NCI-H146 treated with DMSO at 0.1 percent for 48 hours (cell line): ENCODE data around the gene KCNE3.
"Not testable (repeated sequence)": the region's sequence is repeated elsewhere in the genome, so short reads cannot be mapped to it uniquely, and the experiment has no call there.

ENCODE experiments used
- DNase-seq: peaks from one replicate; lab custom pipeline; 2025; ENCODE audit not compliant: unreplicated experiment; lab: John Stamatoyannopoulos, UW

Gene KCNE3

DNA sequence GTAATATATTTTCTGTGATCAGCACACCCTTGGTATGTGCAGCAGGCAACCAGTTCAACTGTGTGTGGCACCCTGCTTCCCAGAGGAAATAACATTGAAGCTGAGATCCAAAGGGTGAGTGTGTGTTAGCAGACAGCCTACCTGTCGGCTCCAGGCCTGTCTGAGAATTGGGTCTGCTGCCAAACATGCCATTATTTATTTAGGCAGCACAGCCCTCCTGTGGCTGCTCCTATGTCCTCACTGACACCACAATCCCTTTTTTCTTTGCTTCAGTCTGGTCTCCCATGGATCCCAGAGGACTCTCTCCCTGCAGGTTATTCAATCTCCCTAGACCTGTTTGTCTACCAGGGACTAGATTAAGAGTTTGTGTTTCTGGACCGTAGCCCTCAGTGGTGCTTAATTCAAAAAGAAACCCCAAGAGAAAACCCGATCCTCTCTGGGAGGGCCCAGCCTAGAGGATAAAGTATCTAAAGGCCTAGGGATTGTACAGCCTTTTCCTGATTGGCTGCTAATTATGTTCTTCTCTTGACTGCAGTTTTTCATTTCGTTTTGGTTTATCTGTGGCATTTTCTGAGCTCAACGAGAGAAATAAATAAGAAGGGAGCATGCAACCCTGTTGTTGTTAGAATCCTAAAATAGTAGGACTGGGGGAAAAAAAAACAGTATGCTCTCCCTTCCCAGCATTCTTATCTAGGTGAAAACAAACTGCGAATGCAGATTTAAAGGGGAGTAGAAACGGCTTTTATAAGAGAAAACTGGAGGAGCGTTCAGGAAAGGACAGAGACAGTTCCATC is 24.1 kb downstream of the KCNE3 start:
- peak; percentile 75 for DNase-seq

GRCh38 chr11:74442636-74443035 is 24.7 kb downstream of the KCNE3 start:
- no peak for DNase-seq

DNA sequence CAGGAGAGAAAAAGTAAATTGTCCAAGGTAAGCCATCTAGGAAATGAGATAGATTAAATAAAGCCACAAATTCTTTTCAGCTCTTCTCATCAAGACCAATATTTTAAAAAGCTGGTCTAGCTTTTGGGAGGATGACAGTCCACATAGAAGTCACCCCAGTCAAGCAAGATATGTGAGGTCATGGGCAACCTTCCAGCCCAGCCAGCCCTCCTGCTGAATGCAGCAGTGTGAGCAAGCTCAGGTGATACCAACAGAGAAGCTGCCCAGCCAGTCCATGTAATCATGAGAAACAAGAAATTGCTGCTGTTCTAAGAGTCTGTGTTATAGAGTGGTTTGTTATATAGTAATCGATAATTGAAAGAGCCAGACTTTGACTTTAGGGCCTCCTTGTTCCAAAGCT is 28.7 kb downstream of the KCNE3 start:
- DNase-seq: no peak

DNA sequence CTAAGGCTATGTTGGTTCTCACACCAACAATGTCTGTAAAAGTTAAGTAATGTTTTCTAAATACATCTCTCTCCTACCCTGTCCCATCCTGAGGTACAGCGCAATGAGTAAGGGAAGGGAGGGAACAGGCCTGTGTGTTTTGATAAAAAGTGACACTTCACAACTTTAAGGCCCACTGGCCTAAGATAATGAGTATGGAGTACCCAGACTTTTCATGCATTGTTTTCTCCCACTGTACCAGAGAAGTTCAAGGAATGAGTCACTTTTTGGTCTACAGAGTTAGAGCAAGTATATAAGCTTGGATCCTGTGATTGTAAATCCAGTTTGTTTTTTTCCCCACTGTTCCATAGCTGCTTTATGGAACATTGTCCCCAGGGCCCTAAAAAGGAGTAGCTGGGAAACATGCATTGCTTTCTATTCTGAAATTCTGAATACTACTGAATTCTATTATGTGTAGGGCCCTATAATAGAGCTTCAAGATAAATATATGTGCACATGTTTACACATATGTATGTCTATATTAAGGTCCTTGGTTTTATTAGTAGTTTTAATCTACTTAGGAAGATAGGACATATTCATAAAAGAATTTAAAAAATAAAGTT is 29.8 kb downstream of the KCNE3 start:
- no peak for DNase-seq

DNA sequence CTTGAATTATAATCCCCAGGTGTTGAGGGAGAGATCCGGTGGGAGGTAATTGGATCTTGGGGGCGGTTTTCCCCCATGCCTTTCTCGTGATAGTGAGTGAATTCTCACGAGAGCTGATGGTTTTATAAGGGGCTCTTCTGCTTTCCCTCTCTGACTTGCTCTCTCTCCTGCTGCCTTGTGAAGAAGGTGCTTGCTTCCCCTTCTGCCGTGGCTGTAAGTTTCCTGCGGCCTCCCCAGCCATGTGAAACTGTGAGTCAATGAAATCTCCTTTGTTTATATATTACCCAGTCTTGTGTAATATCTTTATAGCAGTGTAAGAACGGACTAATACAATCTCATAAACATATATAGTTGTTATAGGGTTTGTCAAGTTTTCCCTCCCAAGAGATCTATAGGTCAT is 32.8 kb downstream of the KCNE3 start:
- no peak for DNase-seq

- no peak for DNase-seq
Measured at GRCh38 chr11:74429205-74429604, 38.1 kb downstream of the KCNE3 start.

DNA sequence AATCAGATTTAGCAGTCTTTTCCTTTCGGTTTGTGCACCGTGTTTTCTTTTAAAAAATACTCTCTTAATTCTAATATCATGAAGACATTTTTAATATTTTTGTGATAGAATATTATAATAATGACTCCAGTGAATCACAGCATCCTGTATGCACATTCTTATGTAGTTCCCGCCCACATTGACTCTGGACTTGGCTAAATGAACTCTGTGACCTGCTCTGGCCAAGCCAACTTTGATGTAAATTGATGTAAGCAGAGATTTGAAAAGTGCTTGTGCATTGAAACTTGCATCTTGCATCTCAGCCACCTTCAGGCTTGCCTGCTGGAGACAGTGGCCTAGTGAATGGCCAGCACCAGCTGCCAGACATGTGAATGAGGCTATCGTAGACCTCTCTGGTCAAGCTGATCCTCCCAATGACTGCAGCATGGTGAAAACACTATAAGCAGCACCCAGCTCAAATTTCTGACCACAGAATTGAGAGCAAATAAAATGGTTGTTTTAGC is 39.9 kb downstream of the KCNE3 start:
- DNase-seq: no peak

- DNase-seq: no peak
Measured at GRCh38 chr11:74425100-74425499, 42.2 kb downstream of the KCNE3 start.

- peak; percentile 64 for DNase-seq
Measured at GRCh38 chr11:74418509-74418895, 48.8 kb downstream of the KCNE3 start.

GRCh38 chr11:74417860-74418508 is 49.4 kb downstream of the KCNE3 start:
- DNase-seq: no peak

DNA sequence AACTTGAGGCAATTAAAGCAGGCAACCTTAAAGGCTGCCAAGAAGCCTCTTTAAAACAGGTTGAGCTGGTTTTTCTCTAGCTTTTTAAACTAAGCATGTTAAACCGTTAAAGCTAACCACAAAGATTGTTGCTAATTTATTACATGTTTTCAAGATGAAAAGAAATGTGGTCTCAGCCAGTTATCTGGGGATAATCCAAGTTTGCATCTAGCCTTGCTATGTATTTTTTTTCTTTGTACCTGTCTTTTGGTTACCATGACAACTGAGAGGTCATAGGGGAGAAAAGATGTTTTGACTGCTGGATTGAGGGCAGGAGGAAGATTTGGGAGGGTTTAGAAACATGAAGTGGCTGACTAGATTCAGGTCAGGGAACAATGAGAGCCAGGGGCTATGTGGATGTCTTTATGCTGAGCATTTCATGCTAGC is 50.0 kb downstream of the KCNE3 start:
- no peak for DNase-seq

DNA sequence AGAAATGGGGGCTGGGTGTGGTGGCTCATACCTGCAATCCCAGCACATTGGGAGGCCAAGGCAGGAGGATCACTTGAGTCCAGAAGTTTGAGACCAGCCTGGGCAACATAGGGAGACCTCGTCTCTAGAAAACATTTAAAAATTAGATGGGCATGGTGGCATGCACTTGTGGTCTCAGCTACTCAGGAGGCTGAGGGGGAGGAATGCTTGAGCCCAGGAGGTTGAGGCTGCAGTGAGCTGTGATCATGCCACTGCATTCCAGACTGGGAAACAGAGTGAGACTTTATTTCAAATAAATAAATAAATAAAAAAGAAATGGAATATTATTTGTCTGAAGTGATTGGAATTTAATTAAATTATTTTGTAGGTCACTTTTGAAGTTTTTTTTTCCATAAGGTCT is 50.4 kb downstream of the KCNE3 start:
- DNase-seq: not testable (repeated sequence)

DNA sequence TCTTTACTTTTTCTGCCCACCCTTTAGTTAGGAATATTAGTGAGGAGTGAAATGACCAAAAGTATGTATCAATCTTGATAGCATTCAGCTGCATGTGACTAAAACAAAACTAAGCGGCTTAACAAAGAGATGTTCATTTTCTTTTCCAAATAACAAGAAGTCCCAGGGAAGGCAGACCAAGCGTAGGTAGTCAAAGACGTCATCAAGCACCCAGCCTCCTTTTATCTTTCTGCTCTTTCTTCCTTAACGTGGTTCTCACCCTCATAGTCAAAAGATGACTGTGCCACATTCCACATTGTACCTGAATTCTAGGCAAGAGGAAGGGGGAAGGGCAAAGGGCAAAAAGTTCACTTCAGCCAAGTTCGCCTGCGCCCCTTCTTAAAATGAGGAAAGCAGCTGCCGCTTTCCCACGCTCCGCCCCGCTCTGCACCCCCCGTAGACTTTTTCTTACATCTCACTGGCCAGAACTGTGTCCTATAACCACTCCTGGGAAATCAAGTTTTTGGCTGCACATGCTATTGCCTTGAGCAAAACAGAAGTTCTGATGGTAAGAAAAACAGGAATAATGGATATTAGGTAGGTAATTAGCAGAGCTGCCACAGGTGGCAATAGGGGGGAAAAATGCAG is 54.5 kb downstream of the KCNE3 start:
- DNase-seq: no peak

DNA sequence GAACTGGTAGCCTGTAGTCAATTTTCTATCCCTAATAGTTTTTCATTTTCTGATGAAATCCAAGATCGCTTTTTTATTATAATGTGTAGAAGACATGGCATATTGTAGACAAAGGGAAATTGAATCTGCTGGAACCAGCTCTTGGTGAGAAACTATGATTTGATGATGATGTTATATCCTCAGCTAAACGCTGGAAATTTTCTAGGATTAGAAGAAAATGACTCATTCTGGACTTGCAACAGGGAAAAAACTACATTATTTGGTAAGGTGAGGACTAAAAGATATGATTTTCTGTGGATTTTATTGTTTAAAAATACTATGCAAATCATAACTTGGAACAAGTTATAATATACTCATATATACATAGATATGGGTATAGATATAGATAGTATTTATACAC is 55.0 kb downstream of the KCNE3 start:
- DNase-seq: no peak

- DNase-seq: no peak
Measured at GRCh38 chr11:74409633-74410032, 57.7 kb downstream of the KCNE3 start.
